MM.1S (cell line): ENCODE data around the gene CRYBA2.

Experiments
- EZH2 ChIP-seq: fragments of 300-600 bp; sonication (generic); optimal IDR thresholded peaks from 2 replicates; pipeline ENCODE3; 2017; ENCODE audit warnings: low read depth, mild to moderate bottlenecking, antibody characterized with exemption, low read length, mixed read lengths
- EZH2phosphoT487 ChIP-seq: fragments of 300-600 bp; sonication (generic); IDR thresholded peaks from 2 replicates; pipeline ENCODE4 v1.6.1; 2018; ENCODE audit warnings: antibody characterized with exemption, low read length

DNA sequence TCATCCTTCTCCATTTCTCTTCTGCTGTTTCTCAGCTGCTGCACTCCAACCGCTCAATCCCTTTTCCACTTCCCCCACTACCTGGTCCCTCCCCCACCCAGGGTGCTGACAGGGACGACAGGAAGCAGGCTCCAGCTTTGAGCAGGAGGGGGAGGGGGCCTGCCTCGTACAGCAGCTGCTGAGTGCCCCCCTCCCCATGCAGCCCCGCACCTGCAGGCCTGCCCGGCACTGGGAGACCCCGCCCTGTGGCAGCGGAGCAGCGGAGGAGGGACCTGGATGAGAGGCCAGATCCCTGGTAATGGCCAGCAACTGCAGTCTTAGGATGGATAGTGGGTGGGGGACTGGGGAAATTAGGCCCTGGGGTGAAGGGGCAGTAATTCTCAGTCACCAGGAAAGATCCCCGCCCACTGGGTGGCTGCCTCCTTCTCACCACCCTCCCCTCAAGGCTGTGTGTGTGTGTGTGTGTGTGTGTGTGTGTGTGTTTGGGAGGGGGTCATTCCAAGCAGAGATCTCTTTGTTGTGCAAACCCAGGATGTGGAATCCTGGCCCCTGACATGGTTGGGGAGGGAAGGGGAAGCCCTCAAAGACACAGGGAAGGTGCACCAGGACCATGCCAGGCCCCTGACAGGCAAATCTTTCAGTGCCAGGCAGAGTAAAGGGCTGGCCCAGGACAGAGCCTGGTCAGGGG is 6.8 kb upstream of the CRYBA2 start:
- TF ChIP-seq EZH2phosphoT487 (no peak), EZH2 (no peak)
